IPS-20b (cell line): Measurements from ENCODE around the gene DDR1.

Source experiments
- H3K27ac ChIP-seq: one replicate; pipeline ENCODE4 v1.5.1; 2013; ENCODE audit warnings: low read length
- H3K27me3 ChIP-seq: 2 replicates; pipeline ENCODE4 v1.6.1; 2013; ENCODE audit warnings: mild to moderate bottlenecking, low read length, inconsistent platforms; ENCODE audit not compliant: insufficient read depth
- H3K36me3 ChIP-seq: 2 replicates; pipeline ENCODE4 v1.6.1; 2013; ENCODE audit warnings: low read depth, mild to moderate bottlenecking, inconsistent platforms, low read length, moderate library complexity; ENCODE audit not compliant: insufficient read depth
- H3K4me1 ChIP-seq: 2 replicates; pipeline ENCODE4 v1.6.1; 2013; ENCODE audit warnings: mild to moderate bottlenecking, control low read depth, inconsistent platforms, low read length, moderate library complexity; ENCODE audit not compliant: insufficient read depth
- H3K4me3 ChIP-seq: 2 replicates; pipeline ENCODE4 v1.5.1; 2013; ENCODE audit warnings: mild to moderate bottlenecking, low read length, inconsistent platforms
- H3K9ac ChIP-seq: 2 replicates; pipeline ENCODE4 v1.6.1; 2013; ENCODE audit warnings: low read depth, mild to moderate bottlenecking, inconsistent platforms, low read length, moderate library complexity
- H3K9me3 ChIP-seq: 2 replicates; pipeline ENCODE4 v1.6.1; 2013; ENCODE audit warnings: mild to moderate bottlenecking, low read depth, low read length, inconsistent platforms; ENCODE audit not compliant: insufficient read depth

Gene DDR1

GRCh38 chr6:30931969-30932645 lies 47.8 kb downstream of the DDR1 start, which contains the start of gene SFTA2:
TSS of gene SFTA2 (minus strand) at chr6:30932170. CDS start at chr6:30932096, 74 bp downstream.
- Histone ChIP-seq H3K9ac (no peak within 1 kb of the TSS), H3K27ac (no peak within 1 kb of the TSS)

GRCh38 chr6:30932665-30933365 lies 48.5 kb downstream of the DDR1 start:
- H3K9me3 ChIP-seq, result peaks cover 10% of the 10 kb centered on the region
- H3K4me1 ChIP-seq, result no peaks in the 10 kb centered on the region
- H3K4me3 ChIP-seq, result no peak overlapping the region
- H3K36me3 ChIP-seq, result peaks cover 10% of the 10 kb centered on the region; the same call in 1 of the 2 replicates
- no peak overlapping the region for H3K9ac ChIP-seq
- no peak overlapping the region for H3K27ac ChIP-seq
- no peaks in the 10 kb centered on the region for H3K27me3 ChIP-seq

More at GRCh38 chr6:30931969-30932645, 47.8 kb downstream of the DDR1 start, which contains the start of gene SFTA2:
- Histone ChIP-seq H3K9me3 (peaks cover 10% of the 10 kb centered on the region), H3K4me1 (no peaks in the 10 kb centered on the region), H3K4me3 (no peak within 1 kb of the TSS), H3K27me3 (no peaks in the 10 kb centered on the region), H3K36me3 (peaks cover 10% of the 10 kb centered on the region; the same call in 1 of the 2 replicates)

GRCh38 chr6:30935018-30935417 lies 50.7 kb downstream of the DDR1 start:
- H3K4me1 ChIP-seq, result no peaks in the 10 kb centered on the region
- no peaks in the 10 kb centered on the region for H3K27me3 ChIP-seq
- no peak overlapping the region for H3K9ac ChIP-seq
- no peak overlapping the region for H3K27ac ChIP-seq
- no peaks in the 10 kb centered on the region for H3K9me3 ChIP-seq
- H3K4me3 ChIP-seq, result no peak overlapping the region
- no peaks in the 10 kb centered on the region for H3K36me3 ChIP-seq

GRCh38 chr6:30937265-30937664 lies 52.9 kb downstream of the DDR1 start:
- Histone ChIP-seq H3K4me3 (no peak overlapping the region), H3K9ac (no peak overlapping the region), H3K36me3 (no peaks in the 10 kb centered on the region), H3K27me3 (no peaks in the 10 kb centered on the region), H3K4me1 (peaks cover 3% of the 10 kb centered on the region; the same call in 1 of the 2 replicates), H3K27ac (no peak overlapping the region), H3K9me3 (no peaks in the 10 kb centered on the region)

- Histone ChIP-seq H3K27ac (no peak overlapping the region), H3K36me3 (no peaks in the 10 kb centered on the region), H3K4me1 (peaks cover 6% of the 10 kb centered on the region; the same call in 1 of the 2 replicates), H3K9me3 (no peaks in the 10 kb centered on the region), H3K4me3 (no peak overlapping the region), H3K27me3 (no peaks in the 10 kb centered on the region), H3K9ac (no peak overlapping the region)
Observed at GRCh38 chr6:30938730-30939129, 54.4 kb downstream of the DDR1 start.

- Histone ChIP-seq H3K9me3 (no peaks in the 10 kb centered on the region), H3K9ac (no peak overlapping the region), H3K4me3 (no peak overlapping the region), H3K27me3 (no peaks in the 10 kb centered on the region), H3K36me3 (no peaks in the 10 kb centered on the region), H3K4me1 (peaks cover 6% of the 10 kb centered on the region; the same call in 1 of the 2 replicates), H3K27ac (no peak overlapping the region)
Observed at GRCh38 chr6:30939473-30939872, 55.2 kb downstream of the DDR1 start.

GRCh38 chr6:30940361-30940986 lies 56.2 kb downstream of the DDR1 start, which contains the start of gene MUCL3:
TSS of gene MUCL3 (plus strand) at chr6:30940973. CDS start at chr6:30941000, 27 bp downstream.
- H3K27ac ChIP-seq, result no peak within 1 kb of the TSS
- H3K27me3 ChIP-seq, result no peaks in the 10 kb centered on the region
- H3K36me3 ChIP-seq, result no peaks in the 10 kb centered on the region
- no peak within 1 kb of the TSS for H3K4me3 ChIP-seq
- H3K9ac ChIP-seq, result no peak within 1 kb of the TSS
- H3K9me3 ChIP-seq, result no peaks in the 10 kb centered on the region
- H3K4me1 ChIP-seq, result peaks cover 6% of the 10 kb centered on the region; the same call in 1 of the 2 replicates

GRCh38 chr6:30942338-30943060 lies 58.2 kb downstream of the DDR1 start:
- peak overlapping the region; percentile 24; the same call in 1 of the 2 replicates for H3K4me3 ChIP-seq
- peaks cover 6% of the 10 kb centered on the region; the same call in 1 of the 2 replicates for H3K4me1 ChIP-seq
- H3K36me3 ChIP-seq, result no peaks in the 10 kb centered on the region
- no peak overlapping the region for H3K27ac ChIP-seq
- H3K9me3 ChIP-seq, result no peaks in the 10 kb centered on the region
- H3K9ac ChIP-seq, result peak overlapping the region; percentile 18; the same call in 1 of the 2 replicates
- no peaks in the 10 kb centered on the region for H3K27me3 ChIP-seq

- Histone ChIP-seq H3K4me1 (peaks cover 6% of the 10 kb centered on the region; the same call in 1 of the 2 replicates), H3K9ac (no peak overlapping the region), H3K27me3 (no peaks in the 10 kb centered on the region), H3K36me3 (no peaks in the 10 kb centered on the region), H3K9me3 (no peaks in the 10 kb centered on the region), H3K4me3 (no peak overlapping the region), H3K27ac (no peak overlapping the region)
Observed at GRCh38 chr6:30944051-30944450, 59.7 kb downstream of the DDR1 start.

- H3K27me3 ChIP-seq, result no peaks in the 10 kb centered on the region
- H3K4me3 ChIP-seq, result no peak overlapping the region
- H3K4me1 ChIP-seq, result peaks cover 6% of the 10 kb centered on the region; the same call in 1 of the 2 replicates
- no peak overlapping the region for H3K9ac ChIP-seq
- H3K9me3 ChIP-seq, result no peaks in the 10 kb centered on the region
- no peak overlapping the region for H3K27ac ChIP-seq
- no peaks in the 10 kb centered on the region for H3K36me3 ChIP-seq
Observed at GRCh38 chr6:30945281-30945680, 61.0 kb downstream of the DDR1 start.

GRCh38 chr6:30947231-30947630 lies 62.9 kb downstream of the DDR1 start:
- H3K4me1 ChIP-seq, result peaks cover 3% of the 10 kb centered on the region; the same call in 1 of the 2 replicates
- H3K27ac ChIP-seq, result no peak overlapping the region
- H3K4me3 ChIP-seq, result no peak overlapping the region
- peaks cover 10% of the 10 kb centered on the region; the same call in 1 of the 2 replicates for H3K27me3 ChIP-seq
- peaks cover 4% of the 10 kb centered on the region; the same call in 1 of the 2 replicates for H3K9me3 ChIP-seq
- no peak overlapping the region for H3K9ac ChIP-seq
- H3K36me3 ChIP-seq, result no peaks in the 10 kb centered on the region
